Heart left ventricle (tissue), 16 donors: ENCODE data around the gene SUMO1. TPM values are rescaled to one million over a fixed set of nuclear protein-coding genes. Genes with fewer than 3 reads are reported as not detected.

Experiments used
- ATAC-seq, 4 donors: fragments of 200-7000 bp; cut with Tn5 transposase; one replicate each; pipeline ENCODE4 v1.9.1; 2020 to 2022; ENCODE audit warnings: moderate library complexity in 4 of 4, mild to moderate bottlenecking in 3 of 4, moderate number of reproducible peaks in 1 of 4
- DNase-seq, 5 donors: peaks; one replicate each; pipeline ENCODE4 v3.0.0-alpha.2; 2020
- H3K27ac ChIP-seq, 12 donors: fragments of 200-600 bp; sonication (generic) in 4 of 12; one replicate each; pipeline versions ENCODE4 v1.5.0 to v1.8.0; 2016 to 2022; ENCODE audit warnings: mild to moderate bottlenecking in 2 of 12
- H3K27me3 ChIP-seq, 9 donors: fragments of 200-600 bp; sonication (generic) in 2 of 9; one replicate each; pipeline versions ENCODE4 v1.5.1 to v1.8.0; 2016 to 2022; ENCODE audit warnings: mild to moderate bottlenecking in 3 of 9
- H3K36me3 ChIP-seq, 9 donors: fragments of 200-600 bp; sonication (generic) in 2 of 9; one replicate each; pipeline versions ENCODE4 v1.5.0 to v1.8.0; 2018 to 2022; ENCODE audit warnings: mild to moderate bottlenecking in 2 of 9
- H3K4me1 ChIP-seq, 12 donors: fragments of 200-600 bp; sonication (generic) in 4 of 12; one replicate each; pipeline versions ENCODE4 v1.5.0 to v1.8.0; 2016 to 2022; ENCODE audit warnings: mild to moderate bottlenecking in 3 of 12
- H3K4me3 ChIP-seq, 12 donors: fragments of 200-600 bp; sonication (generic) in 4 of 12; one replicate each; pipeline versions ENCODE4 v1.5.0 to v1.8.0; 2017 to 2022; ENCODE audit warnings: mild to moderate bottlenecking in 9 of 12, moderate library complexity in 4 of 12
- H3K9me3 ChIP-seq, 12 donors: fragments of 200-600 bp; sonication (generic) in 4 of 12; one replicate each; pipeline versions ENCODE4 v1.5.0 to v1.8.0; 2016 to 2022; ENCODE audit warnings: mild to moderate bottlenecking in 1 of 12
- POLR2A ChIP-seq, 2 donors: fragments of 450-650 bp; IDR thresholded peaks; one replicate each; pipeline ENCODE4 v1.6.1; 2017; ENCODE audit warnings: antibody characterized with exemption in 2 of 2, mild to moderate bottlenecking in 2 of 2, moderate library complexity in 2 of 2
- WGBS, 4 donors: extraction: QIAGEN DNeasy Blood & Tissue Kit in 2 of 4; methylation state at CpG; one replicate each; pipeline versions ENCODE4 v1.1.5 to v1.1.7; 2013 to 2018; 5-methylcytosine and 5-hydroxymethylcytosine counted together
- intact Hi-C, 10 donors: fragments of 100-400 bp; cut with DNase I; formaldehyde crosslinking; loops; one replicate each; pipeline versions ENCODE4 v1.11.1 to v1.14.2; 2022
- polyA plus RNA-seq, 2 donors: library from polyadenylated mRNA; stranded (reverse); fragments of 200-250 nt; gene quantifications; one replicate each; pipeline ENCODE4 v1.2.3, GENCODE V29; 2013
- total RNA-seq, 9 donors: library from RNA; depleted of rRNA in 2 of 9; stranded (reverse); fragments of >200 nt in 2 of 9; fragmentation: NEBNext Ultra II Directional in 3 of 9; extraction: Animal tissue kit (Norgen Biotek cat#: 25700) in 3 of 9; gene quantifications; one replicate each; pipeline versions ENCODE4 v1.1.0 to v1.2.4, GENCODE V29; 2016 to 2023
- TF ChIP-seq, protein P1 (sequence below), 12 donors: fragments of 200-600 bp; sonication (generic) in 4 of 12; IDR thresholded peaks; one replicate each; pipeline versions ENCODE4 v1.5.0 to v1.8.0; 2018 to 2022; ENCODE audit warnings: antibody characterized with exemption in 12 of 12, mild to moderate bottlenecking in 5 of 12
- donor health status: ischemic (EF 13 %, LVEDD 7.1; RV severe dilation, severe dysfunction).
- donor health status: healthy with polysubstance abuse.
- donor health status: DM: no; HTN: yes; CAD: no.
- donor health status: DM: no; HTN: no; CAD: no.
- donor health status: ischemic (EF 25% LVEDD 6.9; RV normal size, moderate dysfunction).
- donor health status: ischemic (EF 25% LVEDD 5.7; RV mildly dilated, moderate dysfunction).
- donor health status: healthy.
- donor health status: DM: yes; HTN: yes; CAD: no.
- donor health status: ischemic (EF 35%, LVEDD 5.7; RV mildly dilated, moderate dysfunction).
- donor health status: nonischemic (EF 11% LVEDD 7.7; RV severe dilation, severe dysfunction).
- donor health status: DM: yes; HTN: yes; CAD: no.
- donor health status: PGD.
- donor health status: ischemic (EF 29% LVEDD 5.4; RV normal size, mild dysfunction).
- donor health status: nonischemic (EF 23%, LVEDD 6.1; RV moderate dilation, normal function).

SUMO1 gene
- total and polyA plus RNA-seq, 11 donors = 43.5 to 87.9 (median 65.3) TPM

- Histone ChIP-seq H3K4me1 (peaks cover 0 to 12% (median 5%) of the 10 kb centered on the region in 12 donors), H3K27me3 (no peaks in the 10 kb centered on the region), H3K36me3 (no peaks in the 10 kb centered on the region), H3K4me3 (no peak overlapping the region), H3K9me3 (no peaks in the 10 kb centered on the region), H3K27ac (no peak overlapping the region)
- intact Hi-C loops = loop anchor here in 1 of 10 donors (10.0 kb wide), 1 partner anchor 130 kb away; the partner anchor contains the start of gene FZD7
- no peak for TF ChIP-seq POLR2A (IDR thresholded peaks at IDR 0.05)
- TF ChIP-seq, protein P1, sequence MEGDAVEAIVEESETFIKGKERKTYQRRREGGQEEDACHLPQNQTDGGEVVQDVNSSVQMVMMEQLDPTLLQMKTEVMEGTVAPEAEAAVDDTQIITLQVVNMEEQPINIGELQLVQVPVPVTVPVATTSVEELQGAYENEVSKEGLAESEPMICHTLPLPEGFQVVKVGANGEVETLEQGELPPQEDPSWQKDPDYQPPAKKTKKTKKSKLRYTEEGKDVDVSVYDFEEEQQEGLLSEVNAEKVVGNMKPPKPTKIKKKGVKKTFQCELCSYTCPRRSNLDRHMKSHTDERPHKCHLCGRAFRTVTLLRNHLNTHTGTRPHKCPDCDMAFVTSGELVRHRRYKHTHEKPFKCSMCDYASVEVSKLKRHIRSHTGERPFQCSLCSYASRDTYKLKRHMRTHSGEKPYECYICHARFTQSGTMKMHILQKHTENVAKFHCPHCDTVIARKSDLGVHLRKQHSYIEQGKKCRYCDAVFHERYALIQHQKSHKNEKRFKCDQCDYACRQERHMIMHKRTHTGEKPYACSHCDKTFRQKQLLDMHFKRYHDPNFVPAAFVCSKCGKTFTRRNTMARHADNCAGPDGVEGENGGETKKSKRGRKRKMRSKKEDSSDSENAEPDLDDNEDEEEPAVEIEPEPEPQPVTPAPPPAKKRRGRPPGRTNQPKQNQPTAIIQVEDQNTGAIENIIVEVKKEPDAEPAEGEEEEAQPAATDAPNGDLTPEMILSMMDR (IDR thresholded peaks at IDR 0.05) = no peak
- DNase-seq = no peak
- no peak for ATAC-seq
- 80 to 83% (median 81%) methylated on average over 5 of the region's 5 CpGs for WGBS, 4 donors
These were observed 73.2 kb downstream of the SUMO1 start for GRCh38 chr2:202165208-202165607.

DNA sequence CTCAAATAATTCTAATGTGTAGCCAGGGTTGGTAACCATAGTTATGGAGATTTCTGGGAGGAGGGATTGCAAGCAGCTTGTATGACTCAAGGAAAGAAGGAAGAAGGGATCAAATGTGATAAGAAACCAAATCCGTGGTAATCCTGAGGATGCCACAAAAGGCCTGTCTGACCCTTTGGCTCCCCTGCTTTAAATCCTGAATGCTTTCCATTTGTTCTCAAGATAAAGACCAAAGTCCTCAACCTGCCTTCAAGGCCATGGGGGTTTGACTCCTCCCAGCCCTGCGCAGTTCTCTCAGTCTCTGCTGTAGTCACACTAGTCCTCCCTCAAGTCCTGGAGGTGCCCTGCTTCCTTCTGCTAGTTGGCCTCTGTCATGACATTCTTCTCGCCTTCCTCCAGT, 74.0 kb downstream of the SUMO1 start:
- H3K4me1 ChIP-seq = peaks cover 0 to 12% (median 5%) of the 10 kb centered on the region in 12 donors
- H3K9me3 ChIP-seq = no peaks in the 10 kb centered on the region
- TF ChIP-seq, protein P1 (IDR thresholded peaks at IDR 0.05) = no peak
- H3K27me3 ChIP-seq = no peaks in the 10 kb centered on the region
- no peak overlapping the region for H3K4me3 ChIP-seq
- intact Hi-C loops = loop anchor here in 3 of 10 donors (5.0 to 10.0 kb wide), 3 partner anchors 130 to 307 kb away; partner anchors contain the start of gene FZD7 (in 1 of the 3)
- WGBS, 4 donors = 59 to 78% (median 73%) methylated on average over 3 of the region's 3 CpGs
- no peak for DNase-seq
- no peaks in the 10 kb centered on the region for H3K36me3 ChIP-seq
- H3K27ac ChIP-seq = no peak overlapping the region
- no peak for ATAC-seq

GRCh38 chr2:202161151-202161835, 77.1 kb downstream of the SUMO1 start:
- TF ChIP-seq POLR2A (IDR thresholded peaks at IDR 0.05) = no peak
- TF ChIP-seq, protein P1 (IDR thresholded peaks at IDR 0.05) = no peak
- 28 to 36% (median 35%) methylated on average over 8 of the region's 8 CpGs for WGBS, 4 donors
- Histone ChIP-seq H3K4me3 (peak overlapping the region in 2 of 12 donors; percentile 2 to 3), H3K9me3 (no peaks in the 10 kb centered on the region), H3K4me1 (peaks cover 0 to 12% (median 5%) of the 10 kb centered on the region in 12 donors), H3K27ac (peak overlapping the region in 11 of 12 donors; percentile 31 to 86 (median 64)), H3K27me3 (no peaks in the 10 kb centered on the region), H3K36me3 (no peaks in the 10 kb centered on the region)
- peak; percentile 77 to 89 (median 82) for ATAC-seq
- intact Hi-C loops = loop anchor here in 3 of 10 donors (5.0 to 10.0 kb wide), 3 partner anchors 126 to 304 kb away; partner anchors contain the start of gene FZD7 (in 1 of the 3)
- peak in 1 of 5 donors; percentile 14 for DNase-seq

DNA sequence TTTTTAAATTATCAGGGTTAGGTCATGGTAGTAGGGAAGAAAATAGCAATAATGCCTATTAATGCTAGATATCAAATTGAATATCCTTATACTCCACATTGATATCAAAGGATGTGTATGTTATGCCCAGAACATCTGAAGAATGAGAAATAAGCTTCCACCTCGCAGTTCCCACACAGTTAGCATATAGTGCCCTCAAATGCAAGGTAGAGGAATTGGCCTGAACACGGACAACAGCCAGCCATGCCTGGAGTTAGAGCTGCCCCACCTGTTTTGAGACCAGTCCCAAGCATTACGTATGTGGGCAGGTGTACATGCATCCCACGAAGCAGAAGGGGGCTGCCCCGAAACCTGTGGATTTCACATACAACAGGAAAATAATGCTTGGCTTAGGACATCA, 79.6 kb downstream of the SUMO1 start:
- Histone ChIP-seq H3K9me3 (no peaks in the 10 kb centered on the region), H3K36me3 (no peaks in the 10 kb centered on the region), H3K4me3 (no peak overlapping the region), H3K27me3 (no peaks in the 10 kb centered on the region), H3K4me1 (peaks cover 0 to 12% (median 5%) of the 10 kb centered on the region in 12 donors), H3K27ac (no peak overlapping the region)
- ATAC-seq = peak in 3 of 4 donors; percentile 48 to 61 (median 52)
- intact Hi-C loops = loop anchor here in 2 of 10 donors (5.0 to 10.0 kb wide), 2 partner anchors 94 to 121 kb away; no protein-coding TSS in a partner anchor
- WGBS, 4 donors = 72 to 79% (median 75%) methylated on average over 4 to 5 of the region's 5 CpGs
- TF ChIP-seq POLR2A (IDR thresholded peaks at IDR 0.05) = no peak
- TF ChIP-seq, protein P1 (IDR thresholded peaks at IDR 0.05) = peak in 7 of 12 donors; percentile 21 to 43 (median 32)
- DNase-seq = no peak
